IMR-90 (cell line): ENCODE measurements around the gene AMOTL1. TPM values are rescaled to one million over a fixed set of nuclear protein-coding genes. Genes with fewer than 3 reads are reported as not detected.

ENCODE experiments used
- ATAC-seq: fragments of 200-7000 bp; cut with Tn5 transposase; 2 replicates; pipeline ENCODE4 v1.9.1; 2020; ENCODE audit warnings: low read depth, mild to moderate bottlenecking, moderate library complexity
- BruUV-seq: library from RNA; stranded (reverse); fragments of 400-500 nt; replicated peaks from 2 replicates; lab custom pipeline; 2021; lab: Mats Ljungman, UMichigan
- CTCF ChIA-PET: fragments of 300-600 bp; formaldehyde crosslinking; extraction: SDS; loops from one replicate; lab custom pipeline; 2021; ENCODE audit warnings: antibody characterized with exemption; lab: Yijun Ruan, JAX
- POLR2A ChIA-PET: fragments of 300-600 bp; sonication (Branson Sonifier 250); formaldehyde crosslinking; loops from one replicate; lab custom pipeline; 2022; ENCODE audit warnings: antibody characterized with exemption; ENCODE audit not compliant: unreplicated experiment; lab: Charles Lee
- DNase-seq: peaks from one replicate; pipeline ENCODE4 v3.0.0; 2013
- H2AFZ ChIP-seq: replicated peaks from 2 replicates; pipeline ENCODE3; 2013; ENCODE audit warnings: low read length, mild to moderate bottlenecking; ENCODE audit not compliant: poor library complexity
- H2AK5ac ChIP-seq: 2 replicates; pipeline ENCODE4 v1.6.1; 2013; ENCODE audit warnings: low read depth, low read length, inconsistent platforms
- H2AK9ac ChIP-seq: replicated peaks from 2 replicates; pipeline ENCODE3; 2013; ENCODE audit warnings: mild to moderate bottlenecking, low read depth, low read length, moderate library complexity; ENCODE audit not compliant: poor library complexity
- H2BK120ac ChIP-seq: 2 replicates; pipeline ENCODE4 v1.6.1; 2013; ENCODE audit warnings: low read depth, low read length, inconsistent platforms
- H2BK15ac ChIP-seq: 3 replicates; pipeline ENCODE4 v1.6.1; 2013; ENCODE audit warnings: low read depth, low read length, inconsistent platforms
- H2BK20ac ChIP-seq: 2 replicates; pipeline ENCODE4 v1.6.1; 2013; ENCODE audit warnings: low read depth, mild to moderate bottlenecking, inconsistent platforms, low read length, moderate library complexity
- H2BK5ac ChIP-seq: 2 replicates; pipeline ENCODE4 v1.6.1; 2013; ENCODE audit warnings: mild to moderate bottlenecking, low read depth, low read length, inconsistent platforms; ENCODE audit not compliant: poor library complexity, severe bottlenecking
- H3K14ac ChIP-seq: replicated peaks from 2 replicates; pipeline ENCODE4 v1.6.1; 2013; ENCODE audit warnings: low read depth, low read length, inconsistent platforms
- H3K18ac ChIP-seq: 2 replicates; pipeline ENCODE4 v1.6.1; 2013; ENCODE audit warnings: low read depth, low read length, control low read depth
- H3K23ac ChIP-seq: 2 replicates; pipeline ENCODE4 v1.6.1; 2013; ENCODE audit warnings: low read depth, low read length, inconsistent platforms
- H3K27ac ChIP-seq: 2 replicates; pipeline ENCODE4 v1.5.1; 2013; ENCODE audit warnings: mild to moderate bottlenecking, control low read depth, low read length; ENCODE audit not compliant: insufficient read depth
- H3K27me3 ChIP-seq: 2 replicates; pipeline ENCODE4 v1.6.1; 2013; ENCODE audit warnings: low read length; ENCODE audit not compliant: control insufficient read depth, insufficient read depth
- H3K36me3 ChIP-seq: 2 replicates; pipeline ENCODE4 v1.6.1; 2013; ENCODE audit warnings: low read length, mixed read lengths; ENCODE audit not compliant: control insufficient read depth, insufficient read depth
- H3K4ac ChIP-seq: 2 replicates; pipeline ENCODE4 v1.6.1; 2013; ENCODE audit warnings: low read depth, low read length, inconsistent platforms
- H3K4me1 ChIP-seq: 2 replicates; pipeline ENCODE4 v1.6.1; 2013; ENCODE audit warnings: low read length, mixed read lengths; ENCODE audit not compliant: control insufficient read depth, insufficient read depth
- H3K4me2 ChIP-seq: 2 replicates; pipeline ENCODE4 v1.6.1; 2013; ENCODE audit warnings: low read depth, mild to moderate bottlenecking, control low read depth, low read length, moderate library complexity
- H3K4me3 ChIP-seq: 2 replicates; pipeline ENCODE4 v1.5.1; 2013; ENCODE audit warnings: low read depth, mild to moderate bottlenecking, control low read depth, low read length, moderate library complexity; ENCODE audit not compliant: insufficient read depth
- H3K56ac ChIP-seq: 2 replicates; pipeline ENCODE4 v1.6.1; 2013; ENCODE audit warnings: low read length, inconsistent platforms; ENCODE audit not compliant: insufficient read depth; ENCODE audit errors: extremely low read depth
- H3K79me1 ChIP-seq, 2 experiments: 2 replicates each; pipeline ENCODE4 v1.6.1; 2013; ENCODE audit warnings: low read length in 2 of 2, inconsistent platforms in 1 of 2, low read depth in 1 of 2
- H3K9ac ChIP-seq: 2 replicates; pipeline ENCODE4 v1.6.1; 2013; ENCODE audit warnings: low read depth, low read length, control low read depth
- H3K9me1 ChIP-seq: 2 replicates; pipeline ENCODE4 v1.6.1; 2013; ENCODE audit warnings: low read length, inconsistent platforms; ENCODE audit not compliant: insufficient read depth
- H3K9me3 ChIP-seq: 2 replicates; pipeline ENCODE4 v1.6.1; 2013; ENCODE audit warnings: low read length; ENCODE audit not compliant: control insufficient read depth, insufficient read depth
- H4K20me1 ChIP-seq: 2 replicates; pipeline ENCODE4 v1.6.1; 2013; ENCODE audit warnings: low read length, inconsistent platforms; ENCODE audit not compliant: insufficient read depth
- H4K5ac ChIP-seq: 2 replicates; pipeline ENCODE4 v1.6.1; 2013; ENCODE audit warnings: mild to moderate bottlenecking, low read depth, low read length, control low read depth
- H4K8ac ChIP-seq, 2 experiments: 2 replicates each; pipeline ENCODE4 v1.6.1; 2013; ENCODE audit warnings: low read depth in 2 of 2, low read length in 2 of 2, control low read depth in 1 of 2, inconsistent platforms in 1 of 2
- H4K91ac ChIP-seq: 2 replicates; pipeline ENCODE4 v1.6.1; 2013; ENCODE audit warnings: low read depth, low read length, inconsistent platforms; ENCODE audit not compliant: insufficient read depth
- BHLHE40 ChIP-seq: fragments of 150-350 bp; IDR thresholded peaks from 2 replicates; pipeline ENCODE4 v1.6.1; 2016; ENCODE audit warnings: mild to moderate bottlenecking, low read depth, low read length
- CEBPB ChIP-seq: IDR thresholded peaks from 2 replicates; pipeline ENCODE4 v1.6.1; 2012; ENCODE audit warnings: low read depth, low read length, improper control_type of control experiment
- CTCF ChIP-seq: conservative IDR thresholded peaks from 2 replicates; pipeline ENCODE4 v1.5.1; 2012; ENCODE audit warnings: mild to moderate bottlenecking, low read depth, low read length, improper control_type of control experiment
- FOS ChIP-seq: fragments of 150-350 bp; IDR thresholded peaks from 2 replicates; pipeline ENCODE4 v1.6.1; 2016; ENCODE audit warnings: low read depth, low read length
- MAZ ChIP-seq: IDR thresholded peaks from 2 replicates; pipeline ENCODE4 v1.6.1; 2012; ENCODE audit warnings: low read depth, mild to moderate bottlenecking, low read length, improper control_type of control experiment, moderate library complexity, borderline replicate concordance
- MXI1 ChIP-seq: IDR thresholded peaks from 2 replicates; pipeline ENCODE4 v1.6.1; 2012; ENCODE audit warnings: low read depth, mild to moderate bottlenecking, low read length, moderate library complexity, borderline replicate concordance
- POLR2A ChIP-seq: IDR thresholded peaks from 2 replicates; pipeline ENCODE4 v1.6.1; 2012; ENCODE audit warnings: mild to moderate bottlenecking, low read depth, low read length
- RAD21 ChIP-seq: IDR thresholded peaks from 2 replicates; pipeline ENCODE4 v1.6.1; 2012; ENCODE audit warnings: low read length, improper control_type of control experiment
- RCOR1 ChIP-seq: IDR thresholded peaks from 2 replicates; pipeline ENCODE4 v1.6.1; 2012; ENCODE audit warnings: mild to moderate bottlenecking, low read length, improper control_type of control experiment; ENCODE audit not compliant: insufficient replicate concordance
- WGBS, 2 experiments: methylation state at CpG; one replicate each; pipeline versions ENCODE4 v1.1.5 to v1.1.7; 2013; ENCODE audit warnings: missing lambda C conversion rate in 2 of 2; ENCODE audit not compliant: insufficient read length in 1 of 2; ENCODE audit errors: extremely low coverage in 2 of 2; 5-methylcytosine and 5-hydroxymethylcytosine counted together
- dilution Hi-C: fragments of 300-500 bp; cut with HindIII; formaldehyde crosslinking; loops from one replicate; pipeline ENCODE4 v1.14.3; 2018; ENCODE audit warnings: low sequenced_read_pairs; ENCODE audit not compliant: unreplicated experiment
- in situ Hi-C: fragments of 300-500 bp; cut with MboI; formaldehyde crosslinking; loops from 3 replicates; pipeline ENCODE4 v1.14.3; 2019; ENCODE audit warnings: low sequenced_read_pairs, inconsistent platforms, mixed read lengths
- intact Hi-C: fragments of 100-400 bp; cut with micrococcal nuclease; formaldehyde crosslinking; loops from 2 replicates; pipeline ENCODE4 v1.10.0; 2022
- polyA plus RNA-seq, 3 experiments: library from polyadenylated mRNA; depleted of rRNA; stranded (reverse); fragments of >200 nt; gene quantifications; 2 replicates each; pipeline ENCODE4 v1.2.3, GENCODE V29; 2012; ENCODE audit warnings: low replicate concordance in 1 of 3
- total RNA-seq: library from RNA; depleted of rRNA; stranded (reverse); fragments of >200 nt; gene quantifications from 2 replicates; pipeline ENCODE4 v1.2.3, GENCODE V29; 2012
- TF ChIP-seq, protein P1 (sequence below): fragments of 150-350 bp; IDR thresholded peaks from 2 replicates; pipeline ENCODE4 v1.6.1; 2016; ENCODE audit warnings: low read depth, mild to moderate bottlenecking, low read length, moderate library complexity, borderline replicate concordance
- TF ChIP-seq, protein P2 (sequence below): fragments of 150-350 bp; IDR thresholded peaks from 2 replicates; pipeline ENCODE4 v1.6.1; 2017; ENCODE audit warnings: mild to moderate bottlenecking, antibody characterized with exemption, low read length, low read depth

AMOTL1 gene
- total and polyA plus RNA-seq, 2 of the 4 experiments (the other 2 are of a cell fraction) = 18.6 to 49.5 TPM

DNA sequence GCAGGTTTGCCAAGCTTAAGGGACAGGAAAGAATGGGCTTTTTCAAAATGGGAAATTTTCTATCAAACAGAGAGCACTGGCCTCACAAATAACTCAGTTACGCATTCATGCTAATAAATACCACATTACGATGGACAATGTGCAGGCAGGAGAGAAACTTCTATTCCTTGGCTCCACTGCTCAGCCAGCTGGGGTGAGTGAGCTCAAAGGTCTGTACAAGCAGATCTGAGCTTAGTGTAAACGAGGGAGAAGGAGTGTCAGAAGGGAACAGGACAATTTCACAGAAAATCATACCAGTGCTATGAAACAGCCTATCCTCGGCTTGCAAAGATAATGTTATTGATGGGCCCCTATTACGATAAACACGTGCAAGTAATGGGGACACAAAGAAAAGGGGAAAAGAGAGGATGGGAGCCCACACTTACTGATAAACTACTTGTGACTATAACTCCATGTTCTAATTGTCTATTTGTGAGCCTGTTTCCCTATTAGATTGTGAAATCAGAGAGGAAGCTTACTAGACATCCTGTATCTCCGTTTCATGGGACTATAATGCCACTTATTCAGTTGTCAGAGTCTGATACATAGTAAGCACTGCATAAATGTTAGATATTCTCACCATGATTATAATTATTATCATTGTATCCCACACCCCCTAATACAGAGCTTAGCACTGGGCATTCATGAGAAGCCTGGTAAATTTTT lies 46.3 kb downstream of the AMOTL1 start (continued):
- TF ChIP-seq MXI1 (no peak), POLR2A (no peak)

- Histone ChIP-seq H2BK120ac (no peak overlapping the region), H2BK5ac (no peak overlapping the region), H3K9me1 (peaks cover 16% of the 10 kb centered on the region), H3K4me3 (no peak overlapping the region), H3K9me3 (no peaks in the 10 kb centered on the region; the same call in 1 of the 2 replicates), H3K23ac (no peak overlapping the region), H4K5ac (no peak overlapping the region), H3K14ac (no peak overlapping the region), H3K79me1 (peaks cover 51 to 61% of the 10 kb centered on the region in 2 experiments), H3K27me3 (no peaks in the 10 kb centered on the region), H4K8ac (no peak overlapping the region), H3K4ac (no peak overlapping the region), H2AFZ (no peak overlapping the region), H3K36me3 (peaks cover 21% of the 10 kb centered on the region), H4K91ac (no peak overlapping the region), H2BK20ac (no peak overlapping the region), H4K20me1 (no peaks in the 10 kb centered on the region; the same call in 1 of the 2 replicates), H3K4me1 (peaks cover 17% of the 10 kb centered on the region), H2AK9ac (no peak overlapping the region), H3K4me2 (no peak overlapping the region), H3K56ac (no peak overlapping the region), H2AK5ac (no peak overlapping the region), H3K9ac (no peak overlapping the region), H3K18ac (no peak overlapping the region), H3K27ac (no peak overlapping the region), H2BK15ac (no peak overlapping the region)
- no peak for ATAC-seq
- TF ChIP-seq, protein P1, sequence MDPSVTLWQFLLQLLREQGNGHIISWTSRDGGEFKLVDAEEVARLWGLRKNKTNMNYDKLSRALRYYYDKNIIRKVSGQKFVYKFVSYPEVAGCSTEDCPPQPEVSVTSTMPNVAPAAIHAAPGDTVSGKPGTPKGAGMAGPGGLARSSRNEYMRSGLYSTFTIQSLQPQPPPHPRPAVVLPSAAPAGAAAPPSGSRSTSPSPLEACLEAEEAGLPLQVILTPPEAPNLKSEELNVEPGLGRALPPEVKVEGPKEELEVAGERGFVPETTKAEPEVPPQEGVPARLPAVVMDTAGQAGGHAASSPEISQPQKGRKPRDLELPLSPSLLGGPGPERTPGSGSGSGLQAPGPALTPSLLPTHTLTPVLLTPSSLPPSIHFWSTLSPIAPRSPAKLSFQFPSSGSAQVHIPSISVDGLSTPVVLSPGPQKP = no peak
- TF ChIP-seq MAZ = no peak
- TF ChIP-seq FOS = no peak
- TF ChIP-seq, protein P2, sequence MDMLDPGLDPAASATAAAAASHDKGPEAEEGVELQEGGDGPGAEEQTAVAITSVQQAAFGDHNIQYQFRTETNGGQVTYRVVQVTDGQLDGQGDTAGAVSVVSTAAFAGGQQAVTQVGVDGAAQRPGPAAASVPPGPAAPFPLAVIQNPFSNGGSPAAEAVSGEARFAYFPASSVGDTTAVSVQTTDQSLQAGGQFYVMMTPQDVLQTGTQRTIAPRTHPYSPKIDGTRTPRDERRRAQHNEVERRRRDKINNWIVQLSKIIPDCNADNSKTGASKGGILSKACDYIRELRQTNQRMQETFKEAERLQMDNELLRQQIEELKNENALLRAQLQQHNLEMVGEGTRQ = no peak
- TF ChIP-seq CEBPB = no peak
- no peak for TF ChIP-seq BHLHE40
- no peak for TF ChIP-seq RCOR1
- no peak for TF ChIP-seq CTCF
- no peak for TF ChIP-seq MXI1
- TF ChIP-seq RAD21 = no peak
- in situ Hi-C loops (no loop called here), dilution Hi-C loops (no loop called here), intact Hi-C loops (no loop called here)
- DNase-seq = no peak
- CTCF ChIA-PET = no interaction called here
- no CpG with 5 or more reads among the region's 4 CpGs for WGBS, 2 experiments
- BruUV-seq = no TSS peak
- POLR2A ChIA-PET = no interaction called here
Observed at GRCh38 chr11:94815705-94816344, 47.7 kb downstream of the AMOTL1 start.
